Caco-2 (cell line): ENCODE measurements around the gene MOV10. TPM values are rescaled to one million over a fixed set of nuclear protein-coding genes. Genes with fewer than 3 reads are reported as not detected.
A peak's percentile ranks its signal among the peaks of the same experiment; 100 is the strongest.

ENCODE experiments used
- BruUV-seq: library from RNA; stranded (reverse); fragments of 400-500 nt; replicated peaks from 2 replicates; lab custom pipeline; 2021; lab: Mats Ljungman, UMichigan
- CTCF ChIA-PET: fragments of 300-600 bp; sonication (Branson Sonifier 250); formaldehyde crosslinking; loops from one replicate; lab custom pipeline; 2022; ENCODE audit warnings: antibody characterized with exemption; lab: Charles Lee
- POLR2A ChIA-PET: fragments of 300-600 bp; sonication (Branson Sonifier 250); formaldehyde crosslinking; loops from one replicate; lab custom pipeline; 2022; ENCODE audit warnings: antibody characterized with exemption; lab: Charles Lee
- DNase-seq, 2 experiments: peaks; one replicate each; pipeline versions ENCODE4 v3.0.0 to v3.0.0-alpha.2; 2020 to 2022
- H3K27me3 ChIP-seq: replicated peaks from 2 replicates; pipeline ENCODE4 v1.6.0; 2011; ENCODE audit warnings: low read length; ENCODE audit not compliant: control insufficient read depth, insufficient read depth
- H3K36me3 ChIP-seq: 2 replicates; pipeline ENCODE4 v1.5.1; 2011; ENCODE audit warnings: low read length; ENCODE audit not compliant: control insufficient read depth, insufficient read depth
- H3K4me1 ChIP-seq: fragments of 250-450 bp; sonication (Bioruptor Pico); 2 replicates; pipeline ENCODE4 v1.5.1; 2020; ENCODE audit warnings: mild to moderate bottlenecking
- H3K4me3 ChIP-seq: 2 replicates; pipeline ENCODE4 v1.5.1; 2011; ENCODE audit warnings: low read depth, mild to moderate bottlenecking, control low read depth, low read length
- H3K9me3 ChIP-seq: fragments of 250-450 bp; sonication (Bioruptor Pico); 2 replicates; pipeline ENCODE4 v1.5.1; 2020; ENCODE audit warnings: mild to moderate bottlenecking, moderate library complexity
- H3K27ac Mint-ChIP-seq: one replicate; pipeline ENCODE4 v1.8.0; 2022; ENCODE audit warnings: mixed read lengths; ENCODE audit not compliant: unreplicated experiment
- H3K27me3 Mint-ChIP-seq: one replicate; pipeline ENCODE4 v1.8.0; 2022; ENCODE audit warnings: mixed read lengths; ENCODE audit not compliant: insufficient read depth, unreplicated experiment
- H3K36me3 Mint-ChIP-seq: one replicate; pipeline ENCODE4 v1.8.0; 2022; ENCODE audit warnings: mild to moderate bottlenecking, mixed read lengths; ENCODE audit not compliant: insufficient read depth, unreplicated experiment
- H3K4me1 Mint-ChIP-seq: one replicate; pipeline ENCODE4 v1.8.0; 2022; ENCODE audit warnings: low read depth, mixed read lengths; ENCODE audit not compliant: unreplicated experiment
- H3K4me3 Mint-ChIP-seq: one replicate; pipeline ENCODE4 v1.8.0; 2022; ENCODE audit warnings: mild to moderate bottlenecking, moderate library complexity, mixed read lengths; ENCODE audit not compliant: unreplicated experiment
- H3K9me3 Mint-ChIP-seq: one replicate; pipeline ENCODE4 v1.8.0; 2022; ENCODE audit warnings: mixed read lengths; ENCODE audit not compliant: unreplicated experiment
- intact Hi-C: fragments of 100-400 bp; cut with micrococcal nuclease; formaldehyde crosslinking; loops from one replicate; pipeline ENCODE4 v1.10.0; 2022; ENCODE audit not compliant: unreplicated experiment
- total RNA-seq: library from RNA; stranded (reverse); gene quantifications from 2 replicates; pipeline ENCODE4 v1.2.3, GENCODE V29; 2022
- TF ChIP-seq, protein P1 (sequence below), 2 experiments: fragments of 200-600 bp in 1 of 2; IDR thresholded peaks; 1 replicate in 1 of 2; 2 replicates in 1 of 2; pipeline versions ENCODE4 v1.5.1 to v1.8.0; 2011 to 2022; ENCODE audit warnings: antibody characterized with exemption in 1 of 2, control low read depth in 1 of 2, inconsistent platforms in 1 of 2, low read depth in 1 of 2, low read length in 1 of 2, mild to moderate bottlenecking in 1 of 2, moderate library complexity in 1 of 2; ENCODE audit not compliant: insufficient read depth in 1 of 2, severe bottlenecking in 1 of 2, unreplicated experiment in 1 of 2

MOV10 gene
- total RNA-seq, 1 experiment from 2014 or later: 102 TPM

DNA sequence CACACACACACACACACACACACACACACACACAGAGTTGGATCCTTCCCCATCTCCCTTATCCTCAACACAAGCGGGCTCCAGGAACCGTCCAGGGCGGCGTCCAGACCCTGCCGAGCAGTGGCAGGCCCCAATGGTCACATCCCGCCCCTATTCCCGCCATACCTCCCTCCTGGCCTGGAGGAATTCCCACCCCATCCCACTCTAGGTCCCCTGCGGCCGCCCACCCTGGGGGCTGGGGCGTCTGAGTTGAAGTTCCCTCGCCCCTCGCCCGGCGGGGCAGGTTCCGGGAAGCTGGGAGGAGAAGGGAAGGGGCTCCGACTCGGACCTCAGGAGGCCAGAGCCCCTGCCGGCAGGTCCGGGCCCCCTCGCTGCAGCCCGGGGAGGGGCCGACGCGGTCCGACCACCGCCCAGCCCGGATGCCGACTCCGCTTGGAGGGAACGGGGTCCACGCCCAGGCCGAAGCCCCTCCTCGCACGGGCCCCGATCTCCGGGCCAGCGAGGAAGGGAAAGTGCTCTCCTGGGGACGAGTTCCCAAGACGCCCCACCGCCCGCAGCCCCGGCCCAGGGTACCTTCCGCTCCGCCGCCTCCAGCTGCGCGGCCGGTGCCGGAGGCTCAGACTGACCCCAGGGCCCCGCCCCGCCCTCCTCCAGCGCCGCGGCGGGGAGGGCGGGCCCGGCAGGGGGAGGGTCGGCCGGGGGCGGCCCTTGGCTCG, 32.2 kb downstream of the MOV10 start, which contains the start of gene RHOC:
Gene RHOC, minus strand, starts transcription at position 623 of the 716 bp plus-strand sequence. CDS start 3,328 bp downstream, outside the sequence.
- Mint-ChIP-seq H3K4me1 (peaks cover 15% of the 10 kb centered on the region), H3K4me3 (peak within 1 kb of the TSS; percentile 88), H3K27me3 (no peaks in the 10 kb centered on the region), H3K9me3 (no peaks in the 10 kb centered on the region), H3K36me3 (peaks cover 41% of the 10 kb centered on the region), H3K27ac (peak within 1 kb of the TSS; percentile 69)
- H3K9me3 ChIP-seq: no peaks in the 10 kb centered on the region
- DNase-seq: peak in 1 of 2 experiments; percentile 77
- CTCF ChIA-PET: interaction anchor here (1.6 kb wide), 1 partner anchor 8 kb away, joined by 10 read pairs; no protein-coding TSS in a partner anchor
- H3K36me3 ChIP-seq: no peaks in the 10 kb centered on the region
- TF ChIP-seq, protein P1, sequence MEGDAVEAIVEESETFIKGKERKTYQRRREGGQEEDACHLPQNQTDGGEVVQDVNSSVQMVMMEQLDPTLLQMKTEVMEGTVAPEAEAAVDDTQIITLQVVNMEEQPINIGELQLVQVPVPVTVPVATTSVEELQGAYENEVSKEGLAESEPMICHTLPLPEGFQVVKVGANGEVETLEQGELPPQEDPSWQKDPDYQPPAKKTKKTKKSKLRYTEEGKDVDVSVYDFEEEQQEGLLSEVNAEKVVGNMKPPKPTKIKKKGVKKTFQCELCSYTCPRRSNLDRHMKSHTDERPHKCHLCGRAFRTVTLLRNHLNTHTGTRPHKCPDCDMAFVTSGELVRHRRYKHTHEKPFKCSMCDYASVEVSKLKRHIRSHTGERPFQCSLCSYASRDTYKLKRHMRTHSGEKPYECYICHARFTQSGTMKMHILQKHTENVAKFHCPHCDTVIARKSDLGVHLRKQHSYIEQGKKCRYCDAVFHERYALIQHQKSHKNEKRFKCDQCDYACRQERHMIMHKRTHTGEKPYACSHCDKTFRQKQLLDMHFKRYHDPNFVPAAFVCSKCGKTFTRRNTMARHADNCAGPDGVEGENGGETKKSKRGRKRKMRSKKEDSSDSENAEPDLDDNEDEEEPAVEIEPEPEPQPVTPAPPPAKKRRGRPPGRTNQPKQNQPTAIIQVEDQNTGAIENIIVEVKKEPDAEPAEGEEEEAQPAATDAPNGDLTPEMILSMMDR (IDR thresholded peaks at IDR 0.05; ENCODE audit: insufficient read depth in 1 of 2, low read depth in 1 of 2, low read length in 1 of 2, severe bottlenecking in 1 of 2, unreplicated experiment in 1 of 2): no peak
- BruUV-seq: no TSS peak
- intact Hi-C loops: loop anchor here (1.0 to 5.0 kb wide), 5 partner anchors 7 to 316 kb away; partner anchors contain the start of genes CAPZA1, MOV10 and ST7L
- H3K4me3 ChIP-seq: peak within 1 kb of the TSS; percentile 84
- H3K4me1 ChIP-seq: peaks cover 32% of the 10 kb centered on the region
- POLR2A ChIA-PET: no interaction called here
- no peaks in the 10 kb centered on the region for H3K27me3 ChIP-seq

DNA sequence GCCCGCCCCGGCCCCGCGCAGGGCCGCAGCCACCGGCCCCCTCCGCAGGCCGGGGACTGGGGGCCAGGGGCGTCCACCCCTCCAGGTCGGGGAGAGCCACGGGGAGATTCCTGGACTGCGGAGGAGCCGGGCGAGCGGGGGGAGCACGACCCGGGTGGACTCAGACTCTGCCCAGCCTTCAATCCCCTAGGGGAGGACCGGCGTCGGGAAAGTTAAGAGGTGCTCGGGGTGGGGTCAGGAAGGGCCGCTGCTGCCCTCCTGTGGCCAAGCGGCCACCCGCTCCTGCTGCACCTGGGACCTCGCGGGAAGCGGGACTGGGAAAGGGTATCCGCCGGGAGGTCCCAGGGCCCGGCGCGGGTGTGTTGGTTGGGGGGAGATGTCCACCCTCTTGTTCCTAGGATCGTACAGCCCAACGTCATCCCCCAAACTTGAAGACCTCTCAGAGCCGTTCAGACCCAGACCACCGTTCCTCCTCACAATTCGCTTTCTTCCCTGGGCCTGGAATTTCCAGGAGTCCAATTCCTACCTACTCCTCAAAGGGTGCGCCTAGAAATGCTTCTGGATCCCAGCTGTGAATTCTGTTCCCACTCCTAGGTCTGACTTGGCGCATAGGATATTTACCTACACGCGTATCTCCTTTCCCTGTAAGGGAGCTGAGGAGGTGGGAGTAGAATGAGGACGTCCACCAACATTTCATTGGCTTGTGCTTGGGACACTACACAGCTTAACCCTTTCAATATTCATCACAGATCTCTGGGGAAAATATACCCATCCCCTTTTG, 33.0 kb downstream of the MOV10 start:
- ChIA-PET CTCF (interaction anchor here (0.6 to 1.6 kb wide), 3 partner anchors 9 to 72 kb away, joined by 3 to 10 read pairs (median 4); no protein-coding TSS in a partner anchor), POLR2A (interaction anchor here (1.1 kb wide), 1 partner anchor 9 kb away, joined by 5 read pairs; no protein-coding TSS in a partner anchor)
- Mint-ChIP-seq H3K4me3 (peak overlapping the region; percentile 88), H3K27ac (peak overlapping the region; percentile 69), H3K9me3 (no peaks in the 10 kb centered on the region), H3K27me3 (no peaks in the 10 kb centered on the region), H3K4me1 (peaks cover 10% of the 10 kb centered on the region), H3K36me3 (peaks cover 34% of the 10 kb centered on the region)
- TF ChIP-seq, protein P1 (IDR thresholded peaks at IDR 0.05; ENCODE audit: insufficient read depth in 1 of 2, low read depth in 1 of 2, low read length in 1 of 2, severe bottlenecking in 1 of 2, unreplicated experiment in 1 of 2): peak; percentile 74 to 82
- DNase-seq: peak; percentile 89
- Histone ChIP-seq H3K4me1 (peaks cover 26% of the 10 kb centered on the region), H3K4me3 (peak overlapping the region; percentile 84), H3K9me3 (no peaks in the 10 kb centered on the region), H3K27me3 (no peaks in the 10 kb centered on the region), H3K36me3 (no peaks in the 10 kb centered on the region)
- intact Hi-C loops: loop anchor here (1.0 to 5.0 kb wide), 5 partner anchors 8 to 317 kb away; partner anchors contain the start of genes CAPZA1, MOV10 and ST7L
- no TSS peak for BruUV-seq

- TSS peak; percentile 3 for BruUV-seq
- Histone ChIP-seq H3K36me3 (no peaks in the 10 kb centered on the region), H3K4me3 (no peak overlapping the region; the same call in 1 of the 2 replicates), H3K4me1 (peaks cover 26% of the 10 kb centered on the region), H3K9me3 (no peaks in the 10 kb centered on the region), H3K27me3 (no peaks in the 10 kb centered on the region)
- Mint-ChIP-seq H3K4me1 (peaks cover 10% of the 10 kb centered on the region), H3K27me3 (no peaks in the 10 kb centered on the region), H3K27ac (peak overlapping the region; percentile 69), H3K4me3 (peak overlapping the region; percentile 88), H3K9me3 (no peaks in the 10 kb centered on the region), H3K36me3 (peaks cover 28% of the 10 kb centered on the region)
- CTCF ChIA-PET: interaction anchor here (0.8 to 1.6 kb wide), 2 partner anchors 10 to 73 kb away, joined by 3 to 10 read pairs; no protein-coding TSS in a partner anchor
- intact Hi-C loops: loop anchor here (5.0 kb wide), 1 partner anchor 206 kb away; no protein-coding TSS in a partner anchor
- no peak for DNase-seq
- TF ChIP-seq, protein P1 (IDR thresholded peaks at IDR 0.05; ENCODE audit: insufficient read depth in 1 of 2, low read depth in 1 of 2, low read length in 1 of 2, severe bottlenecking in 1 of 2, unreplicated experiment in 1 of 2): no peak
- POLR2A ChIA-PET: interaction anchor here (1.1 kb wide), 1 partner anchor 9 kb away, joined by 5 read pairs; no protein-coding TSS in a partner anchor
Observed at GRCh38 chr1:112708002-112708448, 33.6 kb downstream of the MOV10 start.
